Ishikawa (cell line): ENCODE data around the gene ZNF32.

Source experiments
- CEBPB ChIP-seq: IDR thresholded peaks from 2 replicates; pipeline ENCODE4 v1.6.1; 2012
- CREB1 ChIP-seq: IDR thresholded peaks from 2 replicates; pipeline ENCODE4 v1.6.1; 2012; ENCODE audit warnings: low read depth
- EGR1 ChIP-seq: IDR thresholded peaks from 2 replicates; pipeline ENCODE4 v1.6.1; 2012
- EP300 ChIP-seq: IDR thresholded peaks from 2 replicates; pipeline ENCODE4 v1.6.1; 2012; ENCODE audit warnings: borderline replicate concordance
- FOXM1 ChIP-seq: IDR thresholded peaks from 2 replicates; pipeline ENCODE4 v1.6.1; 2012; ENCODE audit warnings: low read depth, borderline replicate concordance
- MAX ChIP-seq: IDR thresholded peaks from 2 replicates; pipeline ENCODE4 v1.6.1; 2012
- NFIC ChIP-seq: IDR thresholded peaks from 2 replicates; pipeline ENCODE4 v1.6.1; 2012
- RAD21 ChIP-seq: IDR thresholded peaks from 2 replicates; pipeline ENCODE4 v1.6.1; 2012; ENCODE audit warnings: low read depth
- REST ChIP-seq: IDR thresholded peaks from 2 replicates; pipeline ENCODE4 v1.6.1; 2012; ENCODE audit warnings: low read depth, mild to moderate bottlenecking
- TAF1 ChIP-seq: IDR thresholded peaks from 2 replicates; pipeline ENCODE4 v1.6.1; 2012; ENCODE audit warnings: low read depth, mild to moderate bottlenecking
- TCF12 ChIP-seq: IDR thresholded peaks from 2 replicates; pipeline ENCODE4 v1.6.1; 2012; ENCODE audit warnings: low read depth
- TEAD4 ChIP-seq: IDR thresholded peaks from 2 replicates; pipeline ENCODE4 v1.6.1; 2012
- USF1 ChIP-seq: IDR thresholded peaks from 2 replicates; pipeline ENCODE4 v1.6.1; 2012
- YY1 ChIP-seq: IDR thresholded peaks from 2 replicates; pipeline ENCODE4 v1.6.1; 2012; ENCODE audit warnings: low read depth
- ZBTB7A ChIP-seq: IDR thresholded peaks from 2 replicates; pipeline ENCODE4 v1.6.1; 2012; ENCODE audit warnings: low read depth

The ZNF32 gene

GRCh38 chr10:43649185-43649523, 473 bp upstream of the ZNF32 start:
- TF ChIP-seq CREB1 = no peak
- no peak for TF ChIP-seq CEBPB
- TF ChIP-seq FOXM1 = no peak
- TF ChIP-seq YY1 = no peak
- no peak for TF ChIP-seq TEAD4
- TF ChIP-seq ZBTB7A = no peak
- TF ChIP-seq USF1 = no peak
- TF ChIP-seq REST = no peak
- no peak for TF ChIP-seq MAX
- no peak for TF ChIP-seq TCF12
- no peak for TF ChIP-seq RAD21

- TF ChIP-seq TEAD4 = no peak
- no peak for TF ChIP-seq EGR1
- no peak for TF ChIP-seq NFIC
- no peak for TF ChIP-seq YY1
Observed at GRCh38 chr10:43648095-43648397, 635 bp downstream of the ZNF32 start.

GRCh38 chr10:43647576-43647975, 1.1 kb downstream of the ZNF32 start:
- TF ChIP-seq RAD21 (no peak), EP300 (no peak), CREB1 (no peak), ZBTB7A (no peak), EGR1 (no peak), YY1 (no peak), FOXM1 (no peak), MAX (no peak), CEBPB (no peak), TEAD4 (no peak), TCF12 (no peak), USF1 (no peak), NFIC (no peak)

GRCh38 chr10:43645866-43646265, 2.8 kb downstream of the ZNF32 start:
- no peak for TF ChIP-seq EGR1
- TF ChIP-seq NFIC = no peak
- no peak for TF ChIP-seq EP300
- no peak for TF ChIP-seq CREB1
- TF ChIP-seq YY1 = no peak
- no peak for TF ChIP-seq REST
- no peak for TF ChIP-seq TEAD4
- no peak for TF ChIP-seq FOXM1
- TF ChIP-seq RAD21 = no peak
- TF ChIP-seq CEBPB = no peak
- no peak for TF ChIP-seq TCF12
- TF ChIP-seq USF1 = no peak
- TF ChIP-seq MAX = no peak

GRCh38 chr10:43644252-43644651, 4.4 kb downstream of the ZNF32 start:
- TF ChIP-seq YY1 (no peak), USF1 (no peak), TCF12 (no peak), EGR1 (no peak), FOXM1 (no peak), TEAD4 (no peak), RAD21 (no peak), ZBTB7A (no peak), NFIC (no peak), CEBPB (no peak), CREB1 (no peak), TAF1 (no peak), MAX (no peak), REST (no peak), EP300 (no peak)
